GM12891 (cell line): ENCODE data around the gene GSTA5.

ENCODE experiments used
- POLR2A ChIP-seq: IDR thresholded peaks from 2 replicates; pipeline ENCODE4 v1.6.1; 2011; ENCODE audit warnings: low read depth, low read length, control low read depth
- POLR2AphosphoS5 ChIP-seq: IDR thresholded peaks from 2 replicates; pipeline ENCODE4 v1.6.1; 2011; ENCODE audit warnings: low read depth, low read length, control low read depth
- POU2F2 ChIP-seq: IDR thresholded peaks from 2 replicates; pipeline ENCODE4 v1.6.1; 2011; ENCODE audit warnings: low read depth, mild to moderate bottlenecking, control low read depth, low read length, moderate library complexity

- no peak for TF ChIP-seq POLR2AphosphoS5
- no peak for TF ChIP-seq POLR2A
- no peak for TF ChIP-seq POU2F2
These were observed 27.6 kb upstream of the GSTA5 start for GRCh38 chr6:52868240-52868639.
